Astrocyte (in vitro differentiated cells and primary cell): ENCODE measurements around the gene SGCD. TPM values are rescaled to one million over a fixed set of nuclear protein-coding genes. Genes with fewer than 3 reads are reported as not detected.

Source experiments
- DNase-seq: peaks from one replicate; pipeline ENCODE4 v3.0.0-alpha.2; 2010; ENCODE audit warnings: low read depth
- FAIRE-seq: peaks from 2 replicates; lab custom pipeline; 2011; peaks lifted over from hg19 to GRCh38; lab: Jason Lieb, UNC
- H2AFZ ChIP-seq: 2 replicates; pipeline ENCODE4 v1.6.0; 2012; ENCODE audit warnings: low read depth, low read length, inconsistent platforms
- H3K27ac ChIP-seq: 2 replicates; pipeline ENCODE4 v1.5.1; 2011; ENCODE audit warnings: low read depth, low read length, inconsistent platforms
- H3K27me3 ChIP-seq: 2 replicates; pipeline ENCODE4 v1.6.0; 2011; ENCODE audit warnings: low read length, inconsistent platforms; ENCODE audit not compliant: insufficient read depth
- H3K36me3 ChIP-seq: 2 replicates; pipeline ENCODE4 v1.5.1; 2011; ENCODE audit warnings: low read length, inconsistent platforms; ENCODE audit not compliant: insufficient read depth
- H3K4me1 ChIP-seq: 2 replicates; pipeline ENCODE4 v1.5.1; 2011; ENCODE audit warnings: low read length, inconsistent platforms; ENCODE audit not compliant: insufficient read depth
- H3K4me2 ChIP-seq: 2 replicates; pipeline ENCODE4 v1.6.0; 2012; ENCODE audit warnings: low read length, inconsistent platforms
- H3K4me3 ChIP-seq: 2 replicates; pipeline ENCODE4 v1.5.1; 2011; ENCODE audit warnings: low read depth, mild to moderate bottlenecking, low read length, inconsistent platforms; ENCODE audit not compliant: insufficient read depth
- H3K79me2 ChIP-seq: 2 replicates; pipeline ENCODE4 v1.6.0; 2012; ENCODE audit warnings: mild to moderate bottlenecking, low read length, inconsistent platforms; ENCODE audit not compliant: insufficient read depth
- H3K9ac ChIP-seq: 2 replicates; pipeline ENCODE4 v1.6.0; 2012; ENCODE audit warnings: mild to moderate bottlenecking, low read length, inconsistent platforms
- H3K9me3 ChIP-seq: 2 replicates; pipeline ENCODE4 v1.5.1; 2012; ENCODE audit warnings: low read depth, mild to moderate bottlenecking, low read length, inconsistent platforms; ENCODE audit not compliant: insufficient read depth
- H4K20me1 ChIP-seq: 2 replicates; pipeline ENCODE4 v1.6.0; 2012; ENCODE audit warnings: low read length, inconsistent platforms; ENCODE audit not compliant: insufficient read depth
- H3K27ac Mint-ChIP-seq: one replicate; pipeline ENCODE4 v1.8.0; 2021; ENCODE audit warnings: mild to moderate bottlenecking, mixed read lengths; ENCODE audit not compliant: unreplicated experiment
- H3K27me3 Mint-ChIP-seq: one replicate; pipeline ENCODE4 v1.8.0; 2021; ENCODE audit warnings: low read depth, mixed read lengths; ENCODE audit not compliant: unreplicated experiment
- H3K36me3 Mint-ChIP-seq: one replicate; pipeline ENCODE4 v1.8.0; 2021; ENCODE audit warnings: low read depth, mixed read lengths; ENCODE audit not compliant: unreplicated experiment
- H3K4me1 Mint-ChIP-seq: one replicate; pipeline ENCODE4 v1.8.0; 2021; ENCODE audit warnings: low read depth, mixed read lengths; ENCODE audit not compliant: unreplicated experiment
- H3K4me3 Mint-ChIP-seq: one replicate; pipeline ENCODE4 v1.8.0; 2021; ENCODE audit warnings: mild to moderate bottlenecking, moderate library complexity, mixed read lengths; ENCODE audit not compliant: unreplicated experiment
- H3K9me3 Mint-ChIP-seq: one replicate; pipeline ENCODE4 v1.8.0; 2021; ENCODE audit warnings: mild to moderate bottlenecking, mixed read lengths; ENCODE audit not compliant: unreplicated experiment
- CTCF ChIP-seq: IDR thresholded peaks from 2 replicates; pipeline ENCODE4 v1.5.1; 2011; ENCODE audit warnings: low read depth, mild to moderate bottlenecking, inconsistent platforms, low read length, moderate library complexity; ENCODE audit not compliant: insufficient read depth
- EZH2 ChIP-seq: IDR thresholded peaks from 2 replicates; pipeline ENCODE4 v1.6.1; 2012; ENCODE audit warnings: mild to moderate bottlenecking, low read length, inconsistent platforms; ENCODE audit not compliant: insufficient read depth
- total RNA-seq: library from RNA; stranded (reverse); gene quantifications from 2 replicates; pipeline ENCODE4 v1.2.1, GENCODE V29; 2021

SGCD gene
- total RNA-seq, 1 donor from 2014 or later, result 2.9 TPM

DNA sequence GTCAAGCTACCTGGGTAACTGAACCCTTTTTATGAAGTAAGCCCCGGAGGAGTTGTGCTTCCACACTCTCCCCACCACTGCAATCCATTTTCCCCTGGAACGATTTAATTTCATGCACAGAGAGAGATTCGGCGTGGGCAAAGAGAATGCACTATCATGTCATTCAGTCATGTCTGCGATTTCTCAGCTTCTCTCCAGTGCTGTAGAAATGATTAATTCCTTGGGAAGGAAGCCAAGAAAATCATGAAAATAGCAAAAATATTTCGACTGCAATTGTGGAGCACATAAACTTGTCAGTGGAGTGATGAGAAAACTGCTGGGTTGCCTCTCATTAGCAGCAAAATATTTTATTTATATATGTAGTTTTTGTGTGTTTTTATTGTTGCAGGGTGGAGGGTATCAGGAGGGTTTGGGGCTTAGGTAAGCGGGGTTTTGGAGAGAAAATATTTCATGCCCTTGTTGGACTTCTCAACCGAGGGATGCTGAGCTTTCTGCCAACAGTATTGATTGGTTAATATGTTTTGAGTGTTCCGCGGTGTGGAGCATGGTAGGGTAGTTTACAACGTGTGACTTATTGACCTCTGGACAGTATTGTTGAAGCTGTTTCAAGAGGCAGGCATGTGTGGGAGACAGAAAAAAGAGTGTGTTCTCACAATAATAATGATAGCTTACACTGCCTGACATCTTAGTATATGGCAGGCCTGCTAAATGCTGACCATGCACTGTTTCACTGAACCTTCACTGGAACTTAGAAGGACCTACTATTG lies 69.3 kb downstream of the SGCD start:
- H3K4me1 ChIP-seq, result no peaks in the 10 kb centered on the region
- peaks cover 5% of the 10 kb centered on the region for H3K9me3 Mint-ChIP-seq
- H4K20me1 ChIP-seq, result no peaks in the 10 kb centered on the region
- H3K36me3 Mint-ChIP-seq, result no peaks in the 10 kb centered on the region
- no peaks in the 10 kb centered on the region for H3K27me3 Mint-ChIP-seq
- no peak overlapping the region for H3K4me3 Mint-ChIP-seq
- DNase-seq (no peak), FAIRE-seq (peak; percentile 73)
- H3K27ac Mint-ChIP-seq, result no peak overlapping the region
- no peak overlapping the region for H3K9ac ChIP-seq
- no peaks in the 10 kb centered on the region for H3K27me3 ChIP-seq
- H3K4me2 ChIP-seq, result no peak overlapping the region
- H3K36me3 ChIP-seq, result no peaks in the 10 kb centered on the region
- H2AFZ ChIP-seq, result no peak overlapping the region
- no peaks in the 10 kb centered on the region for H3K4me1 Mint-ChIP-seq
- H3K27ac ChIP-seq, result no peak overlapping the region
- no peak for TF ChIP-seq EZH2
- TF ChIP-seq CTCF, result no peak
- no peaks in the 10 kb centered on the region for H3K79me2 ChIP-seq
- no peak overlapping the region for H3K4me3 ChIP-seq
- no peaks in the 10 kb centered on the region for H3K9me3 ChIP-seq

- Histone ChIP-seq H3K27ac (no peak overlapping the region), H3K27me3 (no peaks in the 10 kb centered on the region), H3K36me3 (no peaks in the 10 kb centered on the region), H3K79me2 (no peaks in the 10 kb centered on the region), H3K9ac (no peak overlapping the region), H4K20me1 (no peaks in the 10 kb centered on the region), H3K4me2 (no peak overlapping the region), H3K4me3 (no peak overlapping the region), H3K4me1 (no peaks in the 10 kb centered on the region), H3K9me3 (no peaks in the 10 kb centered on the region), H2AFZ (no peak overlapping the region)
- Mint-ChIP-seq H3K27me3 (no peaks in the 10 kb centered on the region), H3K4me3 (no peak overlapping the region), H3K4me1 (no peaks in the 10 kb centered on the region), H3K36me3 (no peaks in the 10 kb centered on the region), H3K27ac (no peak overlapping the region), H3K9me3 (peaks cover 5% of the 10 kb centered on the region)
- DNase-seq (no peak), FAIRE-seq (no peak)
- TF ChIP-seq CTCF (no peak), EZH2 (no peak)
These were observed 69.8 kb downstream of the SGCD start for GRCh38 chr5:156396830-156397081.

- Mint-ChIP-seq H3K4me3 (no peak overlapping the region), H3K36me3 (no peaks in the 10 kb centered on the region), H3K4me1 (peaks cover 4% of the 10 kb centered on the region), H3K9me3 (peaks cover 5% of the 10 kb centered on the region), H3K27ac (no peak overlapping the region), H3K27me3 (no peaks in the 10 kb centered on the region)
- Histone ChIP-seq H4K20me1 (no peaks in the 10 kb centered on the region), H2AFZ (no peak overlapping the region), H3K9ac (no peak overlapping the region), H3K4me3 (no peak overlapping the region), H3K27ac (no peak overlapping the region), H3K9me3 (no peaks in the 10 kb centered on the region), H3K79me2 (no peaks in the 10 kb centered on the region), H3K27me3 (no peaks in the 10 kb centered on the region), H3K36me3 (no peaks in the 10 kb centered on the region), H3K4me2 (no peak overlapping the region), H3K4me1 (no peaks in the 10 kb centered on the region)
- no peak for DNase-seq
- no peak for TF ChIP-seq CTCF
- TF ChIP-seq EZH2, result no peak
- FAIRE-seq, result no peak
These were observed 72.4 kb downstream of the SGCD start for GRCh38 chr5:156399323-156399722.
